GM19193 (cell line): ENCODE data around the gene CTBP2.

Experiments
- POLR2A ChIP-seq: IDR thresholded peaks from 4 replicates; pipeline ENCODE4 v1.6.1; 2011; ENCODE audit not compliant: insufficient read depth, insufficient read length; ENCODE audit errors: extremely low read depth

CTBP2 gene

GRCh38 chr10:125035588-125036295, 124.6 kb downstream of the CTBP2 start:
- no peak for TF ChIP-seq POLR2A

- TF ChIP-seq POLR2A = no peak
These were observed 125.2 kb downstream of the CTBP2 start for GRCh38 chr10:125035136-125035535.

- TF ChIP-seq POLR2A = no peak
These were observed 125.7 kb downstream of the CTBP2 start for GRCh38 chr10:125034675-125035074.

DNA sequence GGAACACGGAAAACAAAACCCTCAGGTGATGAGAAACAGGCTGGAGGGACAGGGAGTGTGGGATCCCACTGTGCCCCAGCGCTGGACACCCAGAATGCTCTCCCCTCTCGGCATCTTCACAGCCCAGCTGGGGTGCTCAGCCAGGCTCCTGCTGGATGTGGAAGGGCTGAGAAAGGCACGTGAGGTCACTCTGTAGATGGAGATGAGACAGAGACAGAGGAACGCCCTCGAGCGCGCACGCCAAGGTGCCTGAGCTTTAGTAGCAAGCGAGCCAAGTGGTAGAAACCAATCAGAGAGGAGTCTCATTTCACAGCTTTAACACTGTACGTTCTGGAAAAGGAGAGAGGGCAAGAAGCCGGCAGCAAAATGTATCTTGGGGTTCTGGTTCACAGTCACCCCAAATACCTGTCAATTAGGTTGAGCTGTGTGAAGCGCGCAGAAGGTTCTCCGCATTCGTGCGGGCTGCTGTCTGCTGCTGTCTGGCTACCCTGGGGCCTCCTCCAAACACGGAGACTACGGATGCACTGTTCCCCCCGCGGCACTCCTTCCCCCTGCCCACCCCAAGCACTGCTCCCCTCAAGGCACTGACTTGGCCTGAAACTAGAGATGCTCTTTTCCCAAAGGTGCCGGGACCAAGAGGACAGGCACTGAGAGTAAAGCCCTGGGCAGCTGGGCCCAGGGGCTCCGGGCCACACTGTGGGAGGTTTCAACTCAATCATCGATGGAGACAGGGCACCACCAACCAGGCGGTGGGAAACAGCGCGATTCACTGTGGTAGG, 127.0 kb downstream of the CTBP2 start:
- TF ChIP-seq POLR2A = no peak

DNA sequence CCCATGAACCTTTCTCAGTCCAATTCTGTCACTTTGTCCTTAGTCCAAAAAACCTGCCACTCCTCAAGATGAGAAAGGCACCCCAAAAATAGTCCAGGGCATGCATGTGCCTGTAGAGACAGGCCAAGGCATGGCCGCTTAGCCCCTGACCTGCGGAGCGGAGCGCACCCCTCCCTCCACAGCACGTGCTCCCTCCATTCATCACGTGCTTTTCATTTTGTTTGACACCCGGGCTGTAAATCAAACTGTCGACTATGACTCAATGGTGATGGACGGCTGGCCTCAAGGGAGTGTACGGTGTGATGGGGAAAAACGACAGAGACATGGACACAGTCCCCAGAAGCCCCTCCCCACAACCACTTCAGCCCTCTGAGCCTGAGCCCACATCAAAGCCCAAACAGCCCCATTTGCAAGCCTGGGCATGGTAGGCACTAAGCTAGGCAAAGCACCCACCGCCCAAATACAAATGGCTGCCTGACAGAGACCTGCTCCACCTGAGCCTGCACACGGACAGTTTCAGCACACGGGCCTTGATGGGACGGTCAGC, 127.8 kb downstream of the CTBP2 start:
- no peak for TF ChIP-seq POLR2A

DNA sequence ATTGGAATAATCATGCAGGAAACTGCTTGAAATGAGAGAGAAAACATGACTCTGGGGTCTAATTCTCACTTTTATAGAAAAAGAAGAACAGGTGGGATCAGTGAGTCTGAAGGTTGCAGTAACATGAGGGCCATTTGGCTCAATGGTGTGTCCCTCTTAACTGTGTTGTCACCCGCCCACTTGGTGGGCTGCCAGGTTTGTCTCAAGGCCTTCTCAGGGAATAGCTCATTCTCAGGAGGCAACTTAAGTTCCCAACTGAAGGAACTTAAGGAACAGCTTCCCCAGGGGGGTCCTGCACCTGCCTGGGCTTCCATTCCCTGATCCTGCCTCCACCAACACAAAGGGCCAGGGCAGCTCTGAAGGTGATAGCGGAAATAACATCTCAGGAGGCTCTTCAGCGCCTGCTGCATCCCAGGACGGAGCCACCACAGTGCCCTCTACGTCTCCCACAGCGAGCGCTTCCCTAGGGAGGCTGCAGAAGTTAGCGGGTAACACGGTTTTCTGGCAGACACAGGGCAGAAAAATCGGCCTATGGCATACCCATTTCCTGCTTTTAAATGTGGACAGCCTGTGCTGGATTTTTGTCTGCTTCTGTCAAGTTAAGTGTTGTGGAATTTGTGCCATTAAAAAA, 129.7 kb downstream of the CTBP2 start:
- TF ChIP-seq POLR2A = no peak

DNA sequence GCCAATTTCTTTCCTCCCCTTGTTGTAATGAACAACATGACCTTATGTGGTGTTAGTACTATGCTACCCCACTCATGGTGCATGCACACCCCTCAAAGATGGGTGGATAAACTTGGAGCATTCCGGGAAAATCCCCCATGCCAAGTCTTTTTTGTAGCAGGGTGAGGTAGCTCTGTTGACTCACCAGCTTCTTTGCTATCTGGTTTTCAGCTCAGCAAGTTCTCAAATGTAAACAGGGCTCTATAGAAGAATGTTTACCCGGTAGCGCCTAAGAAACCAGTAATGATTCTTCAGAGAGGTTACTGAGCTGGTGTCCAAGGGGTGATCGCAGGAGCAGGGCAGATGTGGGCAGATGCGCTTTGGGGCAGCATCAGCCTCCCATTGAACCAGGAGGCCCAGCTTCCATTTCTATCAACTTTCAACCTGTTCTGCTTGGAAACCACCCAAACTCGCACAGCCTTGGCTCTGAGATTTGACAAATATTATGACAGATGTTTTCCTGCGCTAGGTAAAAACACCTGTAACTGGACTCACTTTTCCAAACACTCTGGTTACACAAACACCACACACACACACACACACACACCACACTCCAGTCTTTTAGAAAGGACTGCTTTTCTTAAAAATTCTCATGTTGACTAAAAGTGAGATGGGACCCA, 130.7 kb downstream of the CTBP2 start:
- TF ChIP-seq POLR2A = no peak

DNA sequence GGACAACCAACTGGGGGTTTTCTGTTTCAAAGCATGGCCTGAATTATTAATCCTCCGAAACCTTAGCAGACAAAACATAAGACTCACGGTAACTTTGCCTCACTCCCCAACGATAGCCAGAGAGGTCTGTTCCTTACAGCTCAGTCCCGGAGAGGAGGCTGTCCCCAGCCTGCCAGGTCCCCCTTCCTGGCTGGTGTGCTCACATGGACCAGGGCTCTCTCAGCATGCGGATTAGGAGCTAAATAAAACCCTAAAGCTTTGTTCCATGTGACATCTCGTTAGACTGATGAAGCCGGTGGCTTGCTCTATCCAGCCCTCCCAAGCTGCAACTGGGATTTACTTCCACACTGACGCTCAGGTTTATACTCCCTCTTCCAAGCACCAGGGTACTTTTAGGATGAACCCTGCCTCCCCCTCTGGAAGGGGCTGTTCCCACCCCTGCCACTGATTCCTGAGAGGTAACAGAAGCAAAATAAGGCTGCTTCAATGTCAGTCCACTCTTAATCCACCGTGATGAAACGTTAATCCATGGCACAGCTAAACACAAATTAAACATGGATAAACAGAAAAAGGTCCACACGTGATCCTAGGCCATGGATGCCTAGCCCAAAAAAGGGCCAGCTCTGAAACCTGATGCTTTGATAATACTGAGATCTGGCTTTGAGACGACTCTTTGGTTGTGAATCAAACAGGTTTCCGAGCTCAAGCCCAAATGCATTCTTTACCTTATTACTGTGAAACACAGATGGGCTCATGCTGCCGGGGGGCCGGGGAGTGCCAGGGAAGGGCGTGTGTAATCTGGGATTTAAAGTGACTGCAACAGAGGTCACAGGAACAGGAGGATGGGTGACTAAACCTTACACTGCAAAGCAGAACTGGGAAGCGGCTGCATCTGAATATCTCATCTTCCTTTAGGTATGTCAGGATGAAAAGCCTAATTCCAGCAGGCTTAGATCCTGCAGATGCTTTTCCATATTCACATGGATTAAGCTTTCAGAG, 132.2 kb downstream of the CTBP2 start:
- no peak for TF ChIP-seq POLR2A

DNA sequence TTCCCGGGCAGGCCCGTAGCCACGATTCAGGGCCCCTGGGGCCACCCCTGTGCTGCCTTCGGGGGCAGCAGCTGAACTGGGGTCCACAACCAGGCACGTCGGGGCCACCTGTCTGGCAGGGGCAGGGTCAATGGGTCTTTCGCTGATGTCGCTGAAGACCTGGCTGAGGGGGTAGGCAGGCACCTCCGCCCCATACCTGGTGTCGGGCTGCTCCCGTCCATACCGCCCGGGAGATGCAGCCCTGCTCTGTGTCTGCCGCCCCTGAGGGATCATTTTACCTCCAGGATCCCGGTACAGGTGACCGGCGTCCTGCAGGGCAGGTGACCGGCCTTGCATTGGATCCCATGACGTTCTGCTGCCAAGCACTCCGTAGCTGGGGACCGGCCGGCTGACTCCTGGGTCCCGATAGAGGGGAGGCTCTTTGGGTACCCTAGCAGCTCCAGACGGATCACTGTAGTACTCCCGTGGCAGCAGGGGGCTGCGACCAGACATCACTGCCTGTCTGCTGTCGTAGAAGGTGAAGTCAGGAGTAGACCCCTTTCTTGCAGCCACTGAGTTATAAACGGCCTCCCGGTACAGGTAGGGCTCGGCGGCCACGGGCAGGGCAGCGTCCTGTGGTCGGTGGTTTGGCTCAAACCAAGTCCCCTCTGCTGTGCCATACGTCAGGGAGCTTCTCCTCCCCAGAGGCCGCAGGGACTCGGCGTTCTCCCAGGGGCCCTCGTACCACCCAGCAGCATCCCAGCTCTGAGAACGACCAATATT, 133.2 kb downstream of the CTBP2 start:
- TF ChIP-seq POLR2A = no peak

GRCh38 chr10:125026036-125026931, 134.1 kb downstream of the CTBP2 start:
- TF ChIP-seq POLR2A = no peak

GRCh38 chr10:125025341-125025740, 135.0 kb downstream of the CTBP2 start:
- TF ChIP-seq POLR2A = no peak
